Measurements from ENCODE around the gene PACRG.

The PACRG gene

GRCh38 chr6:162882801-162883481 is 155.2 kb downstream of the PACRG start:
- no peaks in the 10 kb centered on the region for H3K4me1 ChIP-seq (ENCODE audit: control insufficient read depth, insufficient read depth, low read length)
- DNase-seq (ENCODE audit: low read depth, low spot score), result no peak
- WGBS (ENCODE audit: insufficient coverage, insufficient read length), result no CpG with 5 or more reads among the region's 8 CpGs
- no peaks in the 10 kb centered on the region for H3K27me3 ChIP-seq (ENCODE audit: control insufficient read depth, insufficient read depth, low read length)
- no peaks in the 10 kb centered on the region for H3K36me3 ChIP-seq (ENCODE audit: control insufficient read depth, insufficient read depth, low read length)
- H3K27ac ChIP-seq (ENCODE audit: low read length), result no peak overlapping the region
- H3K4me3 ChIP-seq (ENCODE audit: low read length), result no peak overlapping the region
- H3K9me3 ChIP-seq (ENCODE audit: control insufficient read depth, insufficient read depth, low read length), result no peaks in the 10 kb centered on the region

DNA sequence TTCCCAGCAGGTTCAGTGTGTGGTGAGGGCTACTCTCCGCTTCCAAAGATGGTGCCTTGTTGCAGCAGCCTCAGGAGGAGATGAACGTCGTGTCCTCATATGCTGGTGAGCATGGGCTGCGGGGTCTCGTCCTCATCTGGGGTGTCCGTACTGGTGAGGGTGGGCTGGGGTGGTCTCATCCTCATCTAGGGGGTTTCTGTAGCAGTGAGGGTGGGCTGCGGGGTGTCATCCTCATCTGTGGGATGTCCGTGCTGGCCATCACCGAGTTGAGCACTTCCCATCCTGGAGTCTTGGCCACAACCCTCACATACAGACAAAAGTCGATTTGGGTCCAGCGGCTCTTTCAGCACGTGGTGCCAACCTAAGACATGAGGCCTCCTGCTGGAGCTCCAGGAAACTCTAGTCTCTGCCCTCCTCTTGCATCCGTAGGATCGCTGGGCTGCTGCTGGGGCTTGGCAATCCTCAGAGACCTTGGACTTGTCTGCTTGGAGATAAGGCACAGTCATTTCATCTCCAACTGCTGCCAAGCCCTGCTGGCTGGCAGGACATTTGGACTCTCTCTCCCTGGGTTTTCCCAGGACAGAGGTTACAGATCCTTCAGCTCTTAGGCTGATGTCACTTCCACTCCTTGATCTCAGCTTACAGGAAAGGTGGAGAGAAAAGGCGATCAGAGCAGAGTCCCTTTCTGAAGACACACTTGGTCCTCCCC is 160.4 kb downstream of the PACRG start:
- H3K27ac ChIP-seq (ENCODE audit: low read length), result no peak overlapping the region
- no peak for DNase-seq (ENCODE audit: low read depth, low spot score)
- H3K9me3 ChIP-seq (ENCODE audit: control insufficient read depth, insufficient read depth, low read length), result no peaks in the 10 kb centered on the region
- H3K4me3 ChIP-seq (ENCODE audit: low read length), result no peak overlapping the region
- no peaks in the 10 kb centered on the region for H3K27me3 ChIP-seq (ENCODE audit: control insufficient read depth, insufficient read depth, low read length)
- no peaks in the 10 kb centered on the region for H3K4me1 ChIP-seq (ENCODE audit: control insufficient read depth, insufficient read depth, low read length)
- no peaks in the 10 kb centered on the region for H3K36me3 ChIP-seq (ENCODE audit: control insufficient read depth, insufficient read depth, low read length)
- no CpG with 5 or more reads among the region's 15 CpGs for WGBS (ENCODE audit: insufficient coverage, insufficient read length)

- H3K36me3 ChIP-seq (ENCODE audit: control insufficient read depth, insufficient read depth, low read length), result no peaks in the 10 kb centered on the region
- no CpG with 5 or more reads among the region's 1 CpG for WGBS (ENCODE audit: insufficient coverage, insufficient read length)
- no peaks in the 10 kb centered on the region for H3K27me3 ChIP-seq (ENCODE audit: control insufficient read depth, insufficient read depth, low read length)
- no peak for DNase-seq (ENCODE audit: low read depth, low spot score)
- no peaks in the 10 kb centered on the region for H3K4me1 ChIP-seq (ENCODE audit: control insufficient read depth, insufficient read depth, low read length)
- H3K9me3 ChIP-seq (ENCODE audit: control insufficient read depth, insufficient read depth, low read length), result no peaks in the 10 kb centered on the region
- H3K27ac ChIP-seq (ENCODE audit: low read length), result no peak overlapping the region
- no peak overlapping the region for H3K4me3 ChIP-seq (ENCODE audit: low read length)
These were observed 161.5 kb downstream of the PACRG start for GRCh38 chr6:162889303-162889702.

DNA sequence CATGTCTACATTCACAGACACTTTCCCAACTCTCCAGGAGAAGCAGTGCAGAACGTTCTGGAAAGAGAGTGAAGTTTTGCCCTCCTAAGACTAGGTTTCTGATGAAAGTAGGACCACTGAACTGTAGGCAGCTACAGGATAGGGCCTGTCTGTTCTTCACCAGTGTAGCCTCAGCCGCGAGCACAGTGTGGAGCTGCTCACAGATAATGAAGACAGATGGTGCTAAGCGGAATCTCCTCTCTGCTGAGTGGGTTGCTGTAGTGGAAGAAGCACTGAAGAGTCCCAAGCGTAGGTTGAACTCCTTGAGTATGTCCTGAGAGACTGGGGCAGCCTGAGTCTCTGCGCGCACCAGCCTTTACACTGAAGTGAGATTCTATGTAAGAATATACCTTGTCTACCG is 170.2 kb downstream of the PACRG start:
- Histone ChIP-seq H3K27ac (ENCODE audit: low read length) (no peak overlapping the region), H3K27me3 (ENCODE audit: control insufficient read depth, insufficient read depth, low read length) (no peaks in the 10 kb centered on the region), H3K4me3 (ENCODE audit: low read length) (no peak overlapping the region), H3K4me1 (ENCODE audit: control insufficient read depth, insufficient read depth, low read length) (no peaks in the 10 kb centered on the region), H3K9me3 (ENCODE audit: control insufficient read depth, insufficient read depth, low read length) (no peaks in the 10 kb centered on the region), H3K36me3 (ENCODE audit: control insufficient read depth, insufficient read depth, low read length) (no peaks in the 10 kb centered on the region)
- no peak for DNase-seq (ENCODE audit: low read depth, low spot score)
- no CpG with 5 or more reads among the region's 8 CpGs for whole genome bisulfite sequencing (ENCODE audit: insufficient coverage, insufficient read length)

DNA sequence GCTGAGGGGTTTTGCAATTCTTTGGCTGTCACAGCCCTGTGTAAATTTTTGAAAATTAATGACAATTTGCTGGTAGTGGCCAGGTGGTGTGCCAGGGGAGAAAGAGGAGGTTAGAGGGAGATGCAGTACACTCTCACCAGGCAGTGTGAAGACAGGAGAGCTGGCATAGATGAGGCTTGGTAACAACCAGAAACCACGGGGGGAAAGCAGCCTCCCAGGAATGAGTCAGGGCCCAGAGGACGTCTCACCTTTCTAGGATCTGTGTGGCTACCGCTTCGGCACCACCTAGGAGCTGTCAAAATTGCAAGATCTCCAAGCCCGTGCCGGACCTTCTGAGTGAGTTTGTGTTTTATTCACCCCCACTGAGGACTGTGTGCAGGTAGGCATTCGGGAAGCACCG is 171.4 kb downstream of the PACRG start:
- Histone ChIP-seq H3K27ac (ENCODE audit: low read length) (no peak overlapping the region), H3K4me1 (ENCODE audit: control insufficient read depth, insufficient read depth, low read length) (no peaks in the 10 kb centered on the region), H3K9me3 (ENCODE audit: control insufficient read depth, insufficient read depth, low read length) (no peaks in the 10 kb centered on the region), H3K27me3 (ENCODE audit: control insufficient read depth, insufficient read depth, low read length) (no peaks in the 10 kb centered on the region), H3K4me3 (ENCODE audit: low read length) (no peak overlapping the region), H3K36me3 (ENCODE audit: control insufficient read depth, insufficient read depth, low read length) (no peaks in the 10 kb centered on the region)
- WGBS (ENCODE audit: insufficient coverage, insufficient read length), result no CpG with 5 or more reads among the region's 8 CpGs
- no peak for DNase-seq (ENCODE audit: low read depth, low spot score)

DNA sequence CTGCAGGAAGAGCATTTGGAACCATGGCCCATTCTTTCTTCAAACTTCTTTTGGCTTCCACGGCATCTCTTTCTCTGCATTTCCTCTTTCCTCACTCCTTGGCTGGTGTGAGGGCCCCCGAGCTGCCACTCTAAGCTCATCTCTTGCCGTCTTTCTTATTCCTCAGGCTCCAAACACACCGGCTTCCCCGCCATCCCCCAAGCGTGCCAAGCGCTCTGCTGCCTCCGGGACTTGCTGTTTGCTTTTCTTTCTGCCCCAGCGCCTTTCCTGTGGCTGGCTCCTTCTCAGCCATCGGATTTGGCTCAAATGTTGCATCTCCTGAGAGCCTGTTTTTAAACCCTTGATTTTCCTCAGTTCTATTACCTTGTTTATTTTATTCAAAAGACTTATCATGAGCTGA is 172.7 kb downstream of the PACRG start:
- no peak for DNase-seq (ENCODE audit: low read depth, low spot score)
- H3K27ac ChIP-seq (ENCODE audit: low read length), result no peak overlapping the region
- no CpG with 5 or more reads among the region's 10 CpGs for WGBS (ENCODE audit: insufficient coverage, insufficient read length)

GRCh38 chr6:162904069-162904663 is 176.4 kb downstream of the PACRG start:
- Histone ChIP-seq H3K27me3 (ENCODE audit: control insufficient read depth, insufficient read depth, low read length) (no peaks in the 10 kb centered on the region), H3K36me3 (ENCODE audit: control insufficient read depth, insufficient read depth, low read length) (no peaks in the 10 kb centered on the region), H3K4me1 (ENCODE audit: control insufficient read depth, insufficient read depth, low read length) (no peaks in the 10 kb centered on the region), H3K4me3 (ENCODE audit: low read length) (no peak overlapping the region), H3K27ac (ENCODE audit: low read length) (no peak overlapping the region), H3K9me3 (ENCODE audit: control insufficient read depth, insufficient read depth, low read length) (no peaks in the 10 kb centered on the region)
- WGBS (ENCODE audit: insufficient coverage, insufficient read length), result no CpG with 5 or more reads among the region's 9 CpGs
- DNase-seq (ENCODE audit: low read depth, low spot score), result no peak

More for the DNA sequence above, 172.7 kb downstream of the PACRG start:
- Histone ChIP-seq H3K9me3 (ENCODE audit: control insufficient read depth, insufficient read depth, low read length) (no peaks in the 10 kb centered on the region), H3K27me3 (ENCODE audit: control insufficient read depth, insufficient read depth, low read length) (no peaks in the 10 kb centered on the region), H3K36me3 (ENCODE audit: control insufficient read depth, insufficient read depth, low read length) (no peaks in the 10 kb centered on the region), H3K4me3 (ENCODE audit: low read length) (no peak overlapping the region), H3K4me1 (ENCODE audit: control insufficient read depth, insufficient read depth, low read length) (no peaks in the 10 kb centered on the region)

GRCh38 chr6:162906479-162906878 is 178.7 kb downstream of the PACRG start:
- WGBS (ENCODE audit: insufficient coverage, insufficient read length), result no CpG with 5 or more reads among the region's 6 CpGs
- no peaks in the 10 kb centered on the region for H3K9me3 ChIP-seq (ENCODE audit: control insufficient read depth, insufficient read depth, low read length)
- no peaks in the 10 kb centered on the region for H3K27me3 ChIP-seq (ENCODE audit: control insufficient read depth, insufficient read depth, low read length)
- H3K4me1 ChIP-seq (ENCODE audit: control insufficient read depth, insufficient read depth, low read length), result no peaks in the 10 kb centered on the region
- no peak for DNase-seq (ENCODE audit: low read depth, low spot score)
- H3K36me3 ChIP-seq (ENCODE audit: control insufficient read depth, insufficient read depth, low read length), result no peaks in the 10 kb centered on the region
- no peak overlapping the region for H3K4me3 ChIP-seq (ENCODE audit: low read length)
- no peak overlapping the region for H3K27ac ChIP-seq (ENCODE audit: low read length)

DNA sequence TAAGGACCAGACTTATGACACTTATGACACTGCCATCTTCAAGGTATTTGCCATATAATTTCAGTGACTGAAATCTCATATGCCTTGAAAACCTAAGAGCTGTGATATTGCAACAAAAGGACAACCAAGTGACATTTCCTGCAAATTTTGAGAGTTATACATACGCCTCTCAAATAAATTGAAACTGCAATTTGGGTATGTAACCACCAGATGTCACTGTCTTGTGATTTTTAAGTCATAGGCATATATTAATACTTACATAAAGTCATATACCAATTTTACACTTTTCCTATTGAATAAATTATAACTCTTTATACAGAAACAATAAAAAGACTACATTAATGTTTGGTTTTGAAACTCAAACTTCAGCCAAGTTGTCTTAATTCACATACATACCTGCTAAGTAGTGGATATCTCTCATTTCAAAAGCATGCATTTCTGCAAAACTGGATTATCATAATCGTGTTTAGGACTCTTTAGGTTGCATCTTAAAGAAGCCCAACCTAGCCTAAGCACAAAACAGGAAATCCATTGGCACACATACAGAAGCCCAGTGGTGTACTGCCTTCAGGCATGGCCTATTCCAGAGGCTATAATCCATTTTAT is 180.2 kb downstream of the PACRG start:
- WGBS (ENCODE audit: insufficient coverage, insufficient read length), result no CpG with 5 or more reads among the region's 2 CpGs
- Histone ChIP-seq H3K36me3 (ENCODE audit: control insufficient read depth, insufficient read depth, low read length) (no peaks in the 10 kb centered on the region), H3K9me3 (ENCODE audit: control insufficient read depth, insufficient read depth, low read length) (no peaks in the 10 kb centered on the region), H3K27ac (ENCODE audit: low read length) (no peak overlapping the region), H3K4me3 (ENCODE audit: low read length) (no peak overlapping the region), H3K4me1 (ENCODE audit: control insufficient read depth, insufficient read depth, low read length) (no peaks in the 10 kb centered on the region), H3K27me3 (ENCODE audit: control insufficient read depth, insufficient read depth, low read length) (no peaks in the 10 kb centered on the region)
- peak; percentile 7 for DNase-seq (ENCODE audit: low read depth, low spot score)

DNA sequence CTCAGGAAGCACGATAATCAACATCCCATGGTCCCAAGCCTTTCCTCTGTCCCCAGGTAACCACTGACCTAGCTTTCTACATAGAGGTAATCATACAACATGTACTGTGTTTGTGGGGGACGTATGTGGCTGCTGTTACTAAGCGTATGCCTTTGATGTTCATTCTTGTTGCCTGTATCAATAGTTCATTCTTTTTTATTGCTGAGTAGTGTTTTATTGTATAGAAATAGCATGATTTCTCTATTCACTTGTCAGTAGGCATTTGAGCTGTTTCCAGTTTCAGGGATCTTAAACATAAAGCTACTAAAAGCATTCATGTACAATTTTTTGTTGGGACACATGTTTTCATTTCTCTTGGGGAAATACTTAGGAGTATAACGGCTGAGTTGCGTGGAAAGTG is 185.4 kb downstream of the PACRG start:
- no peak for DNase-seq (ENCODE audit: low read depth, low spot score)
- no CpG with 5 or more reads among the region's 5 CpGs for WGBS (ENCODE audit: insufficient coverage, insufficient read length)
- Histone ChIP-seq H3K36me3 (ENCODE audit: control insufficient read depth, insufficient read depth, low read length) (no peaks in the 10 kb centered on the region), H3K4me3 (ENCODE audit: low read length) (no peak overlapping the region), H3K4me1 (ENCODE audit: control insufficient read depth, insufficient read depth, low read length) (no peaks in the 10 kb centered on the region), H3K27ac (ENCODE audit: low read length) (no peak overlapping the region), H3K27me3 (ENCODE audit: control insufficient read depth, insufficient read depth, low read length) (no peaks in the 10 kb centered on the region), H3K9me3 (ENCODE audit: control insufficient read depth, insufficient read depth, low read length) (no peaks in the 10 kb centered on the region)
